GM21526 (cell line): ENCODE measurements around the gene MAP2K7.

Experiments used
- ATAC-seq: cut with Tn5 transposase; IDR thresholded peaks from one replicate; pipeline ENCODE4 v1.9.1; 2021; ENCODE audit warnings: moderate library complexity; ENCODE audit not compliant: unreplicated experiment, low FRiP score

Gene MAP2K7

DNA sequence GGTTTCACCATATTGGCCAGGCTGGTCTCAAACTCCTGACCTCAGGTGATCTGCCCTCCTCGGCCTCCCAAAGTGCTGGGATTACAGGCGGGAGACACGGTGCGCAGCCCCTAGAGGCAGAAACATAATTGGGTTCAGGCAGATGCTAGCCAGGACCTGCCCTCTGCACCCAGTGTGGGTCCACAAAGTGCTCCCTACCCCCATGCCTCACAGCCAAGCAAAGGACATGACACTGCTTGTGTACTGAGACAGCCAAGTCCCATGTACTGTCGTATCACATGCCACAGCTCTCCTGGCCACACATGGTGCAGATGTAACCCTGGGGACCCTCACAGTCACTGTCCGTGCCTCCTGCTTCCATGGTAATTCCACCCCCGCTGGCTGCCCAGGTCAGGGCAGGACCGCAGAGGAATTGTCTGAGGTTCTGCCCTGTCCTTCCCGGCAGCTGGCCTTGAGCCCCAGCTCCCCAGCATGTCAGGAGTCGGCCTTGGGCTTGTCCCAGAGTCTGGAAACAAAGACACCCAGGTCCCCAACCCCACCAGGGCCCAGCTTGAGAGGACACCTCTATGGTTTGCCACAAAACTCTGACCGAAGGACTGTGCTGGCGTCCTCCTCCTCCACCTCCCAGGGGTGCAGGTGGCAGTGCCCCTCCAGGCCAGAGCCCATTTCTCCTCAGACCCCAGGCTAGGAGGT, 37.1 kb upstream of the MAP2K7 start:
- no peak for ATAC-seq

DNA sequence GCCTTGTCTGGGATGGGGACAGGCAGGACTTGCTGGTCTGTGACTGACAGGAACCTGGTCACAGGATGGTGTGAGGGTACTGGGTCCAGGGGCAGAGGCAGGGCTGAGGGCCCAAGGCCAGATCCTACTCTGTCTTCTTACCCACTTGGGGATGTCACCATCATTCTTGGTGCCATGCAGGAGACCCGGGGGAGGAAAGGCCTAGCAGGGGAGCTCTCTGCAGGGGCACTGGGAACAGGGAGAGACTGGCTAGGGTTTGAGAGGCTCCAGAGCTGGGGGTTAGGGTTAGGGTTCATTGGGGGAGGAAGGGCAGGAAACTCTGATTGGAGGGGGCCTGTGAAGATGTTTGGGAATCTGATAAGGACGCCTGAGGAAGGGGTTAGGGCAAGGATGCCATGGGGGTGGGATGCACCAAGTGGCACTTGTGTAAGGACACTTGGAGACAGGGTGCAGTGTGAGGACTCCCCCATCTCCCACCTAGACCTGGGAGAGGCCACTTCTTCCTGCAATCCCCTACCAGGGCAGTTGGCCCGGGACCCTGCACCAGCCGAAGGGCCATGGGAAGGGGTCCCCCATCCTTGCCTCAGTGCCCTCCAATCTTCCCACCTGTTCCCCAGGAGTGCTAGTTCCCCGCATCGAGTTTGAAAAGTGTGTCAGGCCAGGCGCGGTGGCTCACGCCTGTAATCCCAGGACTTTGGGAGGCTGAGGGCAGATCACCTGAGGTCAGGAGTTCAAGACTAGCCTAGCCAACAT, 36.4 kb upstream of the MAP2K7 start:
- ATAC-seq = no peak

DNA sequence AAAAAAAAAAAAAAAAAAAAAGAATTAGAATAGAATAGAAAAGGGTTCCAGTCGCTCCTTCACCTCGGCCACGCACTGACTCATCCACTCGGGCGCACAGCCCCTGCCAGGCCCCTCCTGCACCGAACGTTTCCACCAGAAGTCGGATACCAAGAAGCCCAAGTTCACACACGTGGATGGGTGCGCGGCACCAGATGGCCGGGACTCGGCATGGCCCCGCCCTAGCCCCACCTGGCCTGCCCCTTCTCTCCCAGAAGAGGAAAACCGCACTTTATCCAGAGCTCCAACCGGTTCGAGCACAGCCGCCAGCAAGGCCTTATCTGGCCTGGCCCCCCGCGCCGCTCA, 35.4 kb upstream of the MAP2K7 start:
- no peak for ATAC-seq

DNA sequence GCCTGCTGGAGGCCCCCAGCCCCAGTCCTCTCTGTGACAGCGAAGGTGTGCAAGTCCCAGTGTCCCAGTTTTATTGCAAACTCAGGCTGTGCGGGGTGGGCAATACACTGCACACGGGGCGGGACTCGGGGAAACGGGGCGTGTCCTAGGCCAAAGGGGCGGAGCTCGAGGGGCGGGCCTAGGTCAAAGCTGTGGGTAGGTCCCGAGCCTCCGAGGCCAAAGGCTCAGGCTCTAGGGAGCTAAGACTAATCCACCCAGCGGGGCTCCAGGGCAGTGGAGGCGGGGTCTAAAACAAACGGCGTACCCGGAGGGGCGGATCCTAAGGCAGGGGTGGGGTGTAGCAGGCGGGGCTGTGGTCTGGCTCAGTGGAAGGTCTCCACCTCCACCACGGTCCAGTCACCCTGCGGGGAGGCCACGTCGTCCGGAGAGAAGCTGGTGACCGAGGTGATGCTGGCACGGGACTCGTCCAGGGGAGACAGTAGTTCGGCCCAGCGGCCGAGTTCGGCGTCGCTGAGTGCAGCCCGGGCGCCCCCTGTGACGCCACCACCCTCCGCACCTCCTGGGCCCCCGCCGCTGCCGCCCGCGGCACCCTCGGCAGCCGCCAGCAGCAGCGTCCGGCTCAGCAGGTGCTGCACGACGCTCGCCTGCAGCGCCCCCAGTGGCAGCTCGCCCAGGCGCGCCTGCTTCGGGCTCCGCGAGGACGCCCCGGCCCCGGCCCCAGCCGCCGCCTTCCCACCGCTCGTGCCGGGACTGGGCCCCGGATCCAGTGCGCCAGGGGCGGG, 34.8 kb upstream of the MAP2K7 start:
- ATAC-seq = peak; percentile 52

DNA sequence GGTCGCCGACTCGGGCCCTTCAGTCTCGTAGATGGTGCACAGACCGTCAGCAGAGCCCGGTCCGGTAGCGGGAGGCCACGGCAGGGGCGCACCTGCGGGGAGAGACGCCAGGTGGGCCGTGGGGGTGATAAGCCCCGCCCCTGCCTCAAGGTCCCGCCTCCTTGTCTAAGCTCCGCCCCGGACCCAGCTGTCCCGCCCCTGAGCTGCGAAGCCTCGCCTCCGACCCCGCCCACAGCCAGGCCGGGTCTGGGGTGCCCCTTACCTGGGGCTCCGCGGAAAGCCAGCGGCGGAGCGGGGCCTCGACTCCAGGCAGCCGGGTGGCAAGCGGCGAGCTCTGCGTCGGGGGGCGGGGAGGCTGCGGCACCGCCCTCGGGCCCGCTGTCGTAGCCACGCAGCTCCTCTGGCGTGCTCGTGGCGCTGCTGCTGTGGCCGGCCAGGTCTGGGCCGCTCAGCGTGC, 34.2 kb upstream of the MAP2K7 start:
- peak; percentile 46 for ATAC-seq

- no peak for ATAC-seq
Measured at GRCh38 chr19:7869910-7870511, 33.7 kb upstream of the MAP2K7 start.

DNA sequence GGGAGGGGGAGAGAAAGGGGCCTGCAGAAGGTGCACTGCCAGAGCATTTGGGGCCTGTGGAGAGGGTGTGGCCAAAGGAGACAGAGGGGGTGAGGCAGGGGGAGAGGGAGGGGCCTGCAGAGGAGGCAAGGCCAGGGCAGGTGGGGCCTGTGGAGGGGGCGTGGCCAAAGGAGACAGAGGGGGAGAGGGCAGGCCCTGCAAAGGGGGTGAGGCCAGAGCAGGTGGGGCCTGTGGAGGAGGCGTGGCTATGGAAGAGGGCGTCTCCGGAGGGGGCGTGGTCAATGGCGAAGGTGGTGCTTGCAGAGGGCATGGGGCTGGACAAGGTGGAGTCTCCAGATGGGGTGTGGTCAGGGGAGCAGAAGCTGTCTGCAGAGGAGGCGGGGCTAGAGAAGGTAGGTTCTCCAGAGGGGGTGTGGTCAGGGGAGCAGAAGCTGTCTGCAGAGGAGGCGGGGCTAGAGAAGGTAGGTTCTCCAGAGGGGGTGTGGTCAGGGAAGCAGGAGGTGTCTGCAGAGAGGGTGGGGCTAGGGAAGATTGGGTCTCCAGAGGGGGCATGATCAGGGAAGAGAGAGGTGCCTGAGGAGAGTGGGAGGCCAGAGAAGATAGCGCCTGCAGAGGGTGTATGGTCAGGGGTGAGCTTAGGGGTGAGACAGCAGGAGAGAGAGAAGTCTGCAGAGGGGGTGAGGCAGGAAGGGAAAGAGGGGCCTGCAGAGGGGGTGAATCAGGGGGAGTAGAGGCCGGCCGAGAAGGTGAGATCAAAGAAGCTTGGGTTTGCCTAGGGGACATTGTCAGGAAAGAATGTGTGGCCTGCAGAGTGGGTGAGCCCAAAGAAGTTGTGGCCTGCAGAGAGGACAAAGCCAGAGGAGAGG, 32.9 kb upstream of the MAP2K7 start:
- no peak for ATAC-seq

GRCh38 chr19:7871437-7872305, 32.0 kb upstream of the MAP2K7 start:
- no peak for ATAC-seq

GRCh38 chr19:7872306-7873204, 31.1 kb upstream of the MAP2K7 start:
- ATAC-seq = no peak

DNA sequence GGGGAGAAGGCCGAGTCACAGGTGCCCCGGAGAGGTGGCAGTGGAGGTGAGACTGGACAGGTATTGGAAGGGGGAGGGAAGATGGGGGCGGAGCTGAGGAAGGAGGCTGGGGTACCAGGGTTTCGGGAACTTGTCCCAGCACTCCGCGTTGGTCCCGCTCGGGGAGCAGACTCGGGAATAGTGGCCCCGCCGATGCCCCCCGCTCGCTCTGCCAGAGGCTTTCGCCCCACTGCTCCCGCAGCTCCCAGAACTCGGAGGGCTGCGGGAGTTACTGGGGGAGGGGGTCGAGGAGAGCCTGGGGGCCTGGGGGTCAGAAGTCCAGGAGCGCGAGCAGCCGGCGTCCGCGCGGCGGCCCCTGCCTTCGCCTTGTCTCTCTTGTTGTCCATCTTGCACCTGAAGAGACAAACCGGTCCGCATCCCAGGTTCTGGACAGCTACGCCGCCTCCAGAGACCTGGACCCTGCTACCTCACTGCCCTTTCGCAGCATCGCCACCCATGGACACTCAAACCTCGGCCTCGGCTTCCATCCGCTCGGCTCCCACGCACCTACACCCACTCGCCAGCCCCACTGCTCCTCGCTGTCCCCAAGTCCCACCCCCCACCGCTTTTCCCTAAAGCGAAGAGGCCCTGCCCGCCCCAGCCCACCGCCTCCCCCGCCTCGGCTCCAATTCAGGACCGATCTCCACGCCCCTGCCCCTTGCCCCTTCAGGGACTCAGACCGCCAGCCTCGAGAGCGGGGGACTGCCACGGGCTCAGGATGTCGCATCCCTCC, 30.2 kb upstream of the MAP2K7 start:
- ATAC-seq = no peak

GRCh38 chr19:7874076-7874896, 29.4 kb upstream of the MAP2K7 start, which contains the start of gene PRR36:
Gene PRR36, minus strand, starts transcription at chr19:7874390. Its CDS starts 701 bp downstream, at chr19:7873689.
- no peak for ATAC-seq

GRCh38 chr19:7874897-7875273, 28.8 kb upstream of the MAP2K7 start:
- ATAC-seq = no peak

- no peak for ATAC-seq
Measured at GRCh38 chr19:7877249-7877836, 26.3 kb upstream of the MAP2K7 start.

DNA sequence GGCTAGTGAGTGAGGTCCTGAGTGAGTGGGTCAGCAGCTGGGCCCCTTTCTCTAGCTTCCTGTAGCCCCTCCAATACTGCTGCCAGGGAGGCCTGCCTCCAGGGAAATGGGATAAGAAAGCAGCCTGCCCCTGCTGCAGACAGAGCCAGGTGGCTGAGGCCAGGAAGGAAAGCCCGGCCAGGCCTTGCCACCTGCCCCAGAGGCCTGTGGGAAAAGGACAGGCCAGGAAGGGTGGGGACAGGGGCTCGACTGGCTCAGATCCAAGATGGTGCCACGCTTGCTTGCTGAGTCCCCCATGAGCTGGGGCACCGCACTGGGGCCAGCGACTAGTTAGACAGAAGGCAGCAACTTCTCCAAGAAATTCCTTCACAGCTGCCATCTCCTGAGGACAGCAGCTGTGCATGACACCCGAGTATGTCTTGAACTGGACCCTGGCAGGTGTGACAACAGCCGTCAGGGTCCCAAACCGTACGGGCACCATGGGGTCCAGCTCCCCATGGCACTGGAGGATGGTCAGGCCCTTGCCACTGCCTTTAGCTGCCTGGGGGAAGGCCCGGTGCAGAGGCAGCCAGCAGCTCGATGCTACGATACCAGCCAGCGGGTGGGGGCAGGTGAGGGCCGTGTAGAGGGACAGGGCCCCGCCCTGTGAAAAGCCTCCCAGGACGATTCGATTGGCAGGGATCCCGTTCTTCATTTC, 24.4 kb upstream of the MAP2K7 start:
- no peak for ATAC-seq

DNA sequence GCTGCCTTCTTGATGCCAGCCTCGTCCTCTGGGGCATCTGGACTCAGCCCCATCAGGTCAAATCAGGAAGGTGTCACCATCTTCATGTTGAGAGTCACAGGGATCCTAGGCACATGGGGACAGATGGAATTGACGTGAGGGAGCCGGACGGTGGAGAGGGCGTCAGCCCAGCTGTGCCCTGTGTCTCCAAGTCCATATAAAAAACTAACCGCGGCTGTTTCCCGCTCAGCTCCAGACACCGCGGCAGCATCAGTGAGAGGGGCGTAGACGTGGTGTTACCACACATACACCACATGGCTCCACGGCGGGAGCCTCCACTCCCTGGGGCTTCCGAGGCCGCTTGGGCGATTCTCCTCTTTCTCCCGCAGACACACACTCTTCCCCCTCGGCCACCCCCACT, 23.8 kb upstream of the MAP2K7 start:
- ATAC-seq = no peak

- no peak for ATAC-seq
Measured at GRCh38 chr19:7881910-7882309, 21.8 kb upstream of the MAP2K7 start.
